ENCODE measurements around the gene HPN. TPM values are rescaled to one million over a fixed set of nuclear protein-coding genes. Genes with fewer than 3 reads are reported as not detected.

HPN gene
- total and polyA plus RNA-seq, 2 of the 13 experiments (the other 11 are each of a cell fraction or from before 2014, with no cell fraction given), result 46.7 to 261 TPM

DNA sequence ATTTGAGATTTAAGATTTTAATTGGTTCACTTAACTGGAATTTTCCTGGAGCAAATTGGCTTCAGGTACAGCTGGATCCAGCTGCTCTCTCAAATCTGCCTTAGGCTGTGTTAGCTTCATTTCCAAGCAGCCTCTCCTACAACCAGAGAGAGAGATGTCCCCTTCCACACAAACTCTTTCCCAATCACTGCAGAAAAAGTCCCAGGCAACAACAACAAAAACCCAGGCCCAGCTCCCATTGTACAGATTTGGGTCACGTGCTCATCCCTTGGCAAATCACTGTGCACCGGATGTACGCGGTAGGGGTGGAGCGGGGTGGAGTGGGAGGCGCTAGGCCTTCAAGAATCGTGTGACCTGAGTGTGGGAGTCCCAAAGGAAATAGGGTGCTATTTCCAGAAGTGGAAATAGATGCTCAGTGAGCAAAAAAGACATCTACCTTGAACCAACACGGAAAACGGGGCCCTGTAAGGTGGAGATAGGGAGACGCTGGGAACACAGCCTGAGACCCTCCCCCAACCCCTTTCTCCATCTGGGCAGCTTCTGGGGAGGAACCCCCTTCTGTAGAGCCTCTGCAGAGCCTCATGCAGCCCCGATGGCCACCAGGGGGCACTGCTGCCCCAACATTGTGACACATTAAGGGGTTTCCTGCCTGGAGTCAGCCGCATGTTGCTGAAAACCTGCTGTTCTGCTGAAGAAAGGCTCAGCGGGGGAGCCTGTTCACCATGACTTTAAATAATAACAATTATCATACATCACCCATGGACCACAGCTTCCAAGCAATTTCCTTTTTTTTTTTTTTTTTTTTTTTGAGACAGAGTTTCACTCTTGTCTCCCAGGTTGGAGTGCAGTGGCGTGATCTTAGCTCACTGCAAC, 25.4 kb downstream of the HPN start (continued):
- TF ChIP-seq, protein P1, sequence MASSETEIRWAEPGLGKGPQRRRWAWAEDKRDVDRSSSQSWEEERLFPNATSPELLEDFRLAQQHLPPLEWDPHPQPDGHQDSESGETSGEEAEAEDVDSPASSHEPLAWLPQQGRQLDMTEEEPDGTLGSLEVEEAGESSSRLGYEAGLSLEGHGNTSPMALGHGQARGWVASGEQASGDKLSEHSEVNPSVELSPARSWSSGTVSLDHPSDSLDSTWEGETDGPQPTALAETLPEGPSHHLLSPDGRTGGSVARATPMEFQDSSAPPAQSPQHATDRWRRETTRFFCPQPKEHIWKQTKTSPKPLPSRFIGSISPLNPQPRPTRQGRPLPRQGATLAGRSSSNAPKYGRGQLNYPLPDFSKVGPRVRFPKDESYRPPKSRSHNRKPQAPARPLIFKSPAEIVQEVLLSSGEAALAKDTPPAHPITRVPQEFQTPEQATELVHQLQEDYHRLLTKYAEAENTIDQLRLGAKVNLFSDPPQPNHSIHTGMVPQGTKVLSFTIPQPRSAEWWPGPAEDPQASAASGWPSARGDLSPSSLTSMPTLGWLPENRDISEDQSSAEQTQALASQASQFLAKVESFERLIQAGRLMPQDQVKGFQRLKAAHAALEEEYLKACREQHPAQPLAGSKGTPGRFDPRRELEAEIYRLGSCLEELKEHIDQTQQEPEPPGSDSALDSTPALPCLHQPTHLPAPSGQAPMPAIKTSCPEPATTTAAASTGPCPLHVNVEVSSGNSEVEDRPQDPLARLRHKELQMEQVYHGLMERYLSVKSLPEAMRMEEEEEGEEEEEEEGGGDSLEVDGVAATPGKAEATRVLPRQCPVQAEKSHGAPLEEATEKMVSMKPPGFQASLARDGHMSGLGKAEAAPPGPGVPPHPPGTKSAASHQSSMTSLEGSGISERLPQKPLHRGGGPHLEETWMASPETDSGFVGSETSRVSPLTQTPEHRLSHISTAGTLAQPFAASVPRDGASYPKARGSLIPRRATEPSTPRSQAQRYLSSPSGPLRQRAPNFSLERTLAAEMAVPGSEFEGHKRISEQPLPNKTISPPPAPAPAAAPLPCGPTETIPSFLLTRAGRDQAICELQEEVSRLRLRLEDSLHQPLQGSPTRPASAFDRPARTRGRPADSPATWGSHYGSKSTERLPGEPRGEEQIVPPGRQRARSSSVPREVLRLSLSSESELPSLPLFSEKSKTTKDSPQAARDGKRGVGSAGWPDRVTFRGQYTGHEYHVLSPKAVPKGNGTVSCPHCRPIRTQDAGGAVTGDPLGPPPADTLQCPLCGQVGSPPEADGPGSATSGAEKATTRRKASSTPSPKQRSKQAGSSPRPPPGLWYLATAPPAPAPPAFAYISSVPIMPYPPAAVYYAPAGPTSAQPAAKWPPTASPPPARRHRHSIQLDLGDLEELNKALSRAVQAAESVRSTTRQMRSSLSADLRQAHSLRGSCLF (CRISPR knock-in tag; IDR thresholded peaks at IDR 0.05; ENCODE audit: borderline replicate concordance), result no peak
- TF ChIP-seq NR2F6 (IDR thresholded peaks at IDR 0.05) (no peak), NR2F6 (CRISPR knock-in tag; IDR thresholded peaks at IDR 0.05) (no peak), CREB1 (IDR thresholded peaks at IDR 0.05) (no peak), CREB1 (CRISPR knock-in tag; IDR thresholded peaks at IDR 0.05) (peak; percentile 76), DPF2 (CRISPR knock-in tag; IDR thresholded peaks at IDR 0.05; ENCODE audit: borderline replicate concordance, low read depth) (no peak), RBAK (CRISPR knock-in tag; IDR thresholded peaks at IDR 0.05) (no peak), ZNF589 (CRISPR knock-in tag; conservative IDR thresholded peaks at IDR 0.05) (no peak), BORCS8-MEF2B (CRISPR knock-in tag; IDR thresholded peaks at IDR 0.05) (no peak), TCF7L2 (IDR thresholded peaks at IDR 0.05; ENCODE audit: low read depth, low read length) (no peak), NFKB2 (CRISPR knock-in tag; IDR thresholded peaks at IDR 0.05; ENCODE audit: borderline replicate concordance) (no peak)
- TF ChIP-seq, protein P2, sequence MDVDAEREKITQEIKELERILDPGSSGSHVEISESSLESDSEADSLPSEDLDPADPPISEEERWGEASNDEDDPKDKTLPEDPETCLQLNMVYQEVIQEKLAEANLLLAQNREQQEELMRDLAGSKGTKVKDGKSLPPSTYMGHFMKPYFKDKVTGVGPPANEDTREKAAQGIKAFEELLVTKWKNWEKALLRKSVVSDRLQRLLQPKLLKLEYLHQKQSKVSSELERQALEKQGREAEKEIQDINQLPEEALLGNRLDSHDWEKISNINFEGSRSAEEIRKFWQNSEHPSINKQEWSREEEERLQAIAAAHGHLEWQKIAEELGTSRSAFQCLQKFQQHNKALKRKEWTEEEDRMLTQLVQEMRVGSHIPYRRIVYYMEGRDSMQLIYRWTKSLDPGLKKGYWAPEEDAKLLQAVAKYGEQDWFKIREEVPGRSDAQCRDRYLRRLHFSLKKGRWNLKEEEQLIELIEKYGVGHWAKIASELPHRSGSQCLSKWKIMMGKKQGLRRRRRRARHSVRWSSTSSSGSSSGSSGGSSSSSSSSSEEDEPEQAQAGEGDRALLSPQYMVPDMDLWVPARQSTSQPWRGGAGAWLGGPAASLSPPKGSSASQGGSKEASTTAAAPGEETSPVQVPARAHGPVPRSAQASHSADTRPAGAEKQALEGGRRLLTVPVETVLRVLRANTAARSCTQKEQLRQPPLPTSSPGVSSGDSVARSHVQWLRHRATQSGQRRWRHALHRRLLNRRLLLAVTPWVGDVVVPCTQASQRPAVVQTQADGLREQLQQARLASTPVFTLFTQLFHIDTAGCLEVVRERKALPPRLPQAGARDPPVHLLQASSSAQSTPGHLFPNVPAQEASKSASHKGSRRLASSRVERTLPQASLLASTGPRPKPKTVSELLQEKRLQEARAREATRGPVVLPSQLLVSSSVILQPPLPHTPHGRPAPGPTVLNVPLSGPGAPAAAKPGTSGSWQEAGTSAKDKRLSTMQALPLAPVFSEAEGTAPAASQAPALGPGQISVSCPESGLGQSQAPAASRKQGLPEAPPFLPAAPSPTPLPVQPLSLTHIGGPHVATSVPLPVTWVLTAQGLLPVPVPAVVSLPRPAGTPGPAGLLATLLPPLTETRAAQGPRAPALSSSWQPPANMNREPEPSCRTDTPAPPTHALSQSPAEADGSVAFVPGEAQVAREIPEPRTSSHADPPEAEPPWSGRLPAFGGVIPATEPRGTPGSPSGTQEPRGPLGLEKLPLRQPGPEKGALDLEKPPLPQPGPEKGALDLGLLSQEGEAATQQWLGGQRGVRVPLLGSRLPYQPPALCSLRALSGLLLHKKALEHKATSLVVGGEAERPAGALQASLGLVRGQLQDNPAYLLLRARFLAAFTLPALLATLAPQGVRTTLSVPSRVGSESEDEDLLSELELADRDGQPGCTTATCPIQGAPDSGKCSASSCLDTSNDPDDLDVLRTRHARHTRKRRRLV (CRISPR knock-in tag; IDR thresholded peaks at IDR 0.05), result 0 out of 2 replicates have a peak, but pooled peaks have one; percentile 29
- TF ChIP-seq, protein P3, sequence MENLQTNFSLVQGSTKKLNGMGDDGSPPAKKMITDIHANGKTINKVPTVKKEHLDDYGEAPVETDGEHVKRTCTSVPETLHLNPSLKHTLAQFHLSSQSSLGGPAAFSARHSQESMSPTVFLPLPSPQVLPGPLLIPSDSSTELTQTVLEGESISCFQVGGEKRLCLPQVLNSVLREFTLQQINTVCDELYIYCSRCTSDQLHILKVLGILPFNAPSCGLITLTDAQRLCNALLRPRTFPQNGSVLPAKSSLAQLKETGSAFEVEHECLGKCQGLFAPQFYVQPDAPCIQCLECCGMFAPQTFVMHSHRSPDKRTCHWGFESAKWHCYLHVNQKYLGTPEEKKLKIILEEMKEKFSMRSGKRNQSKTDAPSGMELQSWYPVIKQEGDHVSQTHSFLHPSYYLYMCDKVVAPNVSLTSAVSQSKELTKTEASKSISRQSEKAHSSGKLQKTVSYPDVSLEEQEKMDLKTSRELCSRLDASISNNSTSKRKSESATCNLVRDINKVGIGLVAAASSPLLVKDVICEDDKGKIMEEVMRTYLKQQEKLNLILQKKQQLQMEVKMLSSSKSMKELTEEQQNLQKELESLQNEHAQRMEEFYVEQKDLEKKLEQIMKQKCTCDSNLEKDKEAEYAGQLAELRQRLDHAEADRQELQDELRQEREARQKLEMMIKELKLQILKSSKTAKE (CRISPR knock-in tag; IDR thresholded peaks at IDR 0.05; ENCODE audit: borderline replicate concordance), result no peak
- TF ChIP-seq, protein P4, sequence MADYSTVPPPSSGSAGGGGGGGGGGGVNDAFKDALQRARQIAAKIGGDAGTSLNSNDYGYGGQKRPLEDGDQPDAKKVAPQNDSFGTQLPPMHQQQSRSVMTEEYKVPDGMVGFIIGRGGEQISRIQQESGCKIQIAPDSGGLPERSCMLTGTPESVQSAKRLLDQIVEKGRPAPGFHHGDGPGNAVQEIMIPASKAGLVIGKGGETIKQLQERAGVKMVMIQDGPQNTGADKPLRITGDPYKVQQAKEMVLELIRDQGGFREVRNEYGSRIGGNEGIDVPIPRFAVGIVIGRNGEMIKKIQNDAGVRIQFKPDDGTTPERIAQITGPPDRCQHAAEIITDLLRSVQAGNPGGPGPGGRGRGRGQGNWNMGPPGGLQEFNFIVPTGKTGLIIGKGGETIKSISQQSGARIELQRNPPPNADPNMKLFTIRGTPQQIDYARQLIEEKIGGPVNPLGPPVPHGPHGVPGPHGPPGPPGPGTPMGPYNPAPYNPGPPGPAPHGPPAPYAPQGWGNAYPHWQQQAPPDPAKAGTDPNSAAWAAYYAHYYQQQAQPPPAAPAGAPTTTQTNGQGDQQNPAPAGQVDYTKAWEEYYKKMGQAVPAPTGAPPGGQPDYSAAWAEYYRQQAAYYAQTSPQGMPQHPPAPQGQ (CRISPR knock-in tag; IDR thresholded peaks at IDR 0.05; ENCODE audit: borderline replicate concordance), result no peak
